B cell (primary cell): ENCODE data around the gene ATRNL1.

Experiments
- CTCF ChIP-seq: fragments of 200-600 bp; IDR thresholded peaks from one replicate; pipeline ENCODE4 v1.8.0; 2022; ENCODE audit warnings: antibody characterized with exemption, mild to moderate bottlenecking
- EZH2 ChIP-seq: IDR thresholded peaks from 2 replicates; pipeline ENCODE4 v1.6.1; 2012; ENCODE audit warnings: borderline replicate concordance, low read depth, mild to moderate bottlenecking, moderate library complexity, low read length; ENCODE audit not compliant: insufficient read depth, poor library complexity, severe bottlenecking

- TF ChIP-seq CTCF (no peak), EZH2 (no peak)
Measured at GRCh38 chr10:115976342-115976741, 883.2 kb downstream of the ATRNL1 start.
